KMS-11 (cell line): ENCODE measurements around the gene ZNF138.
"Not testable (repeated sequence)": the region's sequence is repeated elsewhere in the genome, so short reads cannot be mapped to it uniquely, and the experiment has no call there.

ENCODE experiments used
- H2AFZ ChIP-seq: fragments of 200-600 bp; sonication (generic); 2 replicates; pipeline ENCODE4 v1.6.1; 2016; ENCODE audit warnings: antibody characterized with exemption, mixed run types, low read depth
- H3K27ac ChIP-seq: fragments of 200-600 bp; sonication (generic); 2 replicates; pipeline ENCODE4 v1.6.1; 2016; ENCODE audit warnings: mild to moderate bottlenecking, mixed run types
- H3K27me3 ChIP-seq: fragments of 200-600 bp; sonication (generic); 2 replicates; pipeline ENCODE4 v1.6.1; 2017; ENCODE audit warnings: mild to moderate bottlenecking, low read depth, mixed run types, moderate library complexity; ENCODE audit not compliant: insufficient read depth
- H3K36me3 ChIP-seq: fragments of 200-600 bp; sonication (generic); 2 replicates; pipeline ENCODE4 v1.6.1; 2017; ENCODE audit warnings: mild to moderate bottlenecking, mixed run types; ENCODE audit not compliant: insufficient read depth
- H3K4me1 ChIP-seq: fragments of 200-600 bp; sonication (generic); 2 replicates; pipeline ENCODE4 v1.6.1; 2016; ENCODE audit warnings: mild to moderate bottlenecking, low read depth, mixed run types; ENCODE audit not compliant: poor library complexity, severe bottlenecking
- H3K4me2 ChIP-seq: fragments of 200-600 bp; sonication (generic); 2 replicates; pipeline ENCODE4 v1.7.0; 2016; ENCODE audit warnings: mild to moderate bottlenecking, mixed run types
- H3K4me3 ChIP-seq: fragments of 200-600 bp; sonication (generic); IDR thresholded peaks from 2 replicates; pipeline ENCODE4 v1.6.1; 2017; ENCODE audit warnings: low read depth, low read length, mixed read lengths; ENCODE audit not compliant: insufficient read depth
- H3K79me2 ChIP-seq: fragments of 200-600 bp; sonication (generic); 2 replicates; pipeline ENCODE4 v1.6.1; 2016; ENCODE audit warnings: low read depth, mixed run types; ENCODE audit not compliant: insufficient read depth
- H3K9ac ChIP-seq: fragments of 200-600 bp; sonication (generic); 2 replicates; pipeline ENCODE4 v1.6.1; 2016; ENCODE audit warnings: mild to moderate bottlenecking, mixed run types
- H4K20me1 ChIP-seq: fragments of 200-600 bp; sonication (generic); 2 replicates; pipeline ENCODE4 v1.6.1; 2016; ENCODE audit warnings: mild to moderate bottlenecking, mixed run types; ENCODE audit not compliant: insufficient read depth
- CTCF ChIP-seq: fragments of 200-600 bp; sonication (generic); conservative IDR thresholded peaks from 2 replicates; pipeline ENCODE4 v1.6.1; 2017; ENCODE audit warnings: low read depth, mild to moderate bottlenecking, antibody characterized with exemption, low read length, moderate library complexity, mixed read lengths

Gene ZNF138

GRCh38 chr7:64853679-64854078, 59.5 kb downstream of the ZNF138 start:
- H3K27ac ChIP-seq: no peak overlapping the region
- H3K4me1 ChIP-seq: no peaks in the 10 kb centered on the region
- H3K4me2 ChIP-seq: no peak overlapping the region
- H3K36me3 ChIP-seq: no peaks in the 10 kb centered on the region
- H3K9ac ChIP-seq: no peak overlapping the region
- no peak overlapping the region for H2AFZ ChIP-seq
- no peak overlapping the region for H3K4me3 ChIP-seq
- H3K79me2 ChIP-seq: no peaks in the 10 kb centered on the region
- no peaks in the 10 kb centered on the region for H4K20me1 ChIP-seq
- H3K27me3 ChIP-seq: no peaks in the 10 kb centered on the region
- no peak for TF ChIP-seq CTCF

- H3K79me2 ChIP-seq: no peaks in the 10 kb centered on the region
- no peak overlapping the region for H3K4me3 ChIP-seq
- no peak for TF ChIP-seq CTCF
- H2AFZ ChIP-seq: no peak overlapping the region
- no peaks in the 10 kb centered on the region for H3K36me3 ChIP-seq
- H3K27me3 ChIP-seq: no peaks in the 10 kb centered on the region
- H3K4me2 ChIP-seq: no peak overlapping the region
- no peaks in the 10 kb centered on the region for H4K20me1 ChIP-seq
- no peaks in the 10 kb centered on the region for H3K4me1 ChIP-seq
- no peak overlapping the region for H3K9ac ChIP-seq
- H3K27ac ChIP-seq: no peak overlapping the region
These were observed 60.7 kb downstream of the ZNF138 start for GRCh38 chr7:64854969-64855368.

- H3K27ac ChIP-seq: no peak overlapping the region
- no peaks in the 10 kb centered on the region for H3K36me3 ChIP-seq
- H3K9ac ChIP-seq: no peak overlapping the region
- H3K4me2 ChIP-seq: no peak overlapping the region
- no peaks in the 10 kb centered on the region for H4K20me1 ChIP-seq
- no peaks in the 10 kb centered on the region for H3K4me1 ChIP-seq
- no peaks in the 10 kb centered on the region for H3K27me3 ChIP-seq
- no peaks in the 10 kb centered on the region for H3K79me2 ChIP-seq
- H3K4me3 ChIP-seq: no peak overlapping the region
- H2AFZ ChIP-seq: no peak overlapping the region
- no peak for TF ChIP-seq CTCF
These were observed 68.8 kb downstream of the ZNF138 start for GRCh38 chr7:64863021-64863420.

- not testable (repeated sequence) for H4K20me1 ChIP-seq, H3K27me3 ChIP-seq, H3K4me1 ChIP-seq, H3K4me2 ChIP-seq, H3K4me3 ChIP-seq, H3K27ac ChIP-seq, H3K79me2 ChIP-seq, H2AFZ ChIP-seq, H3K9ac ChIP-seq, H3K36me3 ChIP-seq
These were observed 69.3 kb downstream of the ZNF138 start for GRCh38 chr7:64863530-64863929.

- H3K4me3 ChIP-seq: no peak overlapping the region
- H3K27ac ChIP-seq: no peak overlapping the region
- H4K20me1 ChIP-seq: no peaks in the 10 kb centered on the region
- no peaks in the 10 kb centered on the region for H3K36me3 ChIP-seq
- no peak overlapping the region for H3K9ac ChIP-seq
- H3K4me1 ChIP-seq: no peaks in the 10 kb centered on the region
- H2AFZ ChIP-seq: no peak overlapping the region
- TF ChIP-seq CTCF: no peak
- H3K27me3 ChIP-seq: no peaks in the 10 kb centered on the region
- H3K79me2 ChIP-seq: no peaks in the 10 kb centered on the region
- H3K4me2 ChIP-seq: no peak overlapping the region
These were observed 69.7 kb downstream of the ZNF138 start for GRCh38 chr7:64863969-64864368.
